HepG2 (cell line): ENCODE measurements around the gene BAMBI. TPM values are rescaled to one million over a fixed set of nuclear protein-coding genes. Genes with fewer than 3 reads are reported as not detected.

Experiments
- DNMT3B ChIP-seq: conservative IDR thresholded peaks from 2 replicates; pipeline ENCODE4 v1.6.1; 2016; ENCODE audit warnings: missing biosample characterization, control low read depth
- DR1 ChIP-seq: sonication (generic); formaldehyde crosslinking; IDR thresholded peaks from 2 replicates; pipeline ENCODE4 v1.8.0; 2021; ENCODE audit warnings: mild to moderate bottlenecking, missing genetic modification reagents, inconsistent platforms
- FIP1L1 ChIP-seq: fragments of 200-400 bp; formaldehyde crosslinking; IDR thresholded peaks from 2 replicates; pipeline ENCODE4 v1.6.1; 2018; ENCODE audit warnings: low read depth, mild to moderate bottlenecking, low read length, moderate library complexity, borderline replicate concordance; ENCODE audit not compliant: insufficient read depth
- FOXK2 ChIP-seq: fragments of 450-650 bp; IDR thresholded peaks from 2 replicates; pipeline ENCODE4 v1.6.1; 2016
- HHEX ChIP-seq: IDR thresholded peaks from 2 replicates; pipeline ENCODE4 v1.6.1; 2016; ENCODE audit warnings: control low read depth
- HMGA1 ChIP-seq: sonication (generic); formaldehyde crosslinking; conservative IDR thresholded peaks from 2 replicates; pipeline ENCODE4 v1.4.0; 2020; ENCODE audit warnings: missing genetic modification reagents
- HOXD1 ChIP-seq: sonication (generic); formaldehyde crosslinking; IDR thresholded peaks from 2 replicates; pipeline ENCODE4 v1.5.0; 2020; ENCODE audit warnings: missing genetic modification reagents
- MEIS1 ChIP-seq: sonication (generic); formaldehyde crosslinking; IDR thresholded peaks from 2 replicates; pipeline ENCODE4 v1.9.0; 2021; ENCODE audit warnings: mild to moderate bottlenecking, missing genetic modification reagents, moderate library complexity, borderline replicate concordance
- NR0B2 ChIP-seq: sonication (generic); formaldehyde crosslinking; IDR thresholded peaks from 2 replicates; pipeline ENCODE4 v1.4.0; 2020; ENCODE audit warnings: mild to moderate bottlenecking, missing genetic modification reagents
- PLRG1 ChIP-seq: fragments of 450-650 bp; conservative IDR thresholded peaks from 2 replicates; pipeline ENCODE4 v1.6.1; 2016
- RCOR2 ChIP-seq: IDR thresholded peaks from 2 replicates; pipeline ENCODE4 v1.6.1; 2016; ENCODE audit warnings: missing biosample characterization, missing genetic modification reagents
- TCF7 ChIP-seq: sonication (generic); IDR thresholded peaks from 2 replicates; pipeline ENCODE4 v1.6.1; 2016; ENCODE audit warnings: antibody characterized with exemption, low read depth
- ZFP36 ChIP-seq: fragments of 150-350 bp; IDR thresholded peaks from 2 replicates; pipeline ENCODE4 v1.6.1; 2018; ENCODE audit warnings: borderline replicate concordance, low read length, low read depth; ENCODE audit not compliant: partially characterized antibody
- ZNF75D ChIP-seq: sonication (generic); formaldehyde crosslinking; IDR thresholded peaks from 2 replicates; pipeline ENCODE4 v1.8.1; 2023; ENCODE audit warnings: missing genetic modification reagents, mild to moderate bottlenecking, borderline replicate concordance
- ZNF839 ChIP-seq: sonication (generic); formaldehyde crosslinking; IDR thresholded peaks from 2 replicates; pipeline ENCODE4 v1.4.0; 2020; ENCODE audit warnings: missing genetic modification reagents, mild to moderate bottlenecking, borderline replicate concordance
- polyA plus RNA-seq, 8 experiments: library from polyadenylated mRNA; depleted of rRNA in 3 of 8; stranded (reverse) in 7 of 8; unstranded in 1 of 8; fragments of >200 nt; fragmentation: Illumina TruSeq in 4 of 8; extraction: Trizol in 4 of 8; gene quantifications; 2 replicates each; pipeline versions ENCODE4 v1.2.1 to v1.2.3, GENCODE V29; 2011 to 2016; ENCODE audit warnings: low read depth in 4 of 8, missing spikeins in 1 of 8, mixed read lengths in 1 of 8; ENCODE audit not compliant: insufficient read depth in 1 of 8
- total RNA-seq, 5 experiments: library from RNA; depleted of rRNA; stranded (reverse); fragments of >200 nt; fragmentation: Illumina TruSeq; extraction: Trizol; gene quantifications; 2 replicates each; pipeline ENCODE4 v1.2.3, GENCODE V29; 2016; ENCODE audit warnings: low read depth in 1 of 5
- TF ChIP-seq, protein P1 (sequence below): sonication (generic); formaldehyde crosslinking; IDR thresholded peaks from 2 replicates; pipeline ENCODE4 v1.5.0; 2020; ENCODE audit warnings: mild to moderate bottlenecking, missing genetic modification reagents, borderline replicate concordance
- TF ChIP-seq, protein P2 (sequence below): conservative IDR thresholded peaks from 2 replicates; pipeline ENCODE4 v1.6.1; 2018; ENCODE audit warnings: missing genetic modification reagents
- TF ChIP-seq, protein P3 (sequence below): sonication (generic); formaldehyde crosslinking; IDR thresholded peaks from 2 replicates; pipeline ENCODE4 v1.4.0; 2020; ENCODE audit warnings: missing genetic modification reagents

Gene BAMBI
- total and polyA plus RNA-seq, 2 of the 13 experiments (the other 11 are each of a cell fraction or from before 2014, with no cell fraction given): 12.0 to 23.6 TPM

- no peak for TF ChIP-seq FIP1L1
- TF ChIP-seq ZNF75D (CRISPR knock-in tag): no peak
- TF ChIP-seq MEIS1 (CRISPR knock-in tag): no peak
- no peak for TF ChIP-seq FOXK2
- TF ChIP-seq ZFP36: no peak
- TF ChIP-seq PLRG1: no peak
- no peak for TF ChIP-seq HHEX (CRISPR knock-in tag)
- TF ChIP-seq, protein P1, sequence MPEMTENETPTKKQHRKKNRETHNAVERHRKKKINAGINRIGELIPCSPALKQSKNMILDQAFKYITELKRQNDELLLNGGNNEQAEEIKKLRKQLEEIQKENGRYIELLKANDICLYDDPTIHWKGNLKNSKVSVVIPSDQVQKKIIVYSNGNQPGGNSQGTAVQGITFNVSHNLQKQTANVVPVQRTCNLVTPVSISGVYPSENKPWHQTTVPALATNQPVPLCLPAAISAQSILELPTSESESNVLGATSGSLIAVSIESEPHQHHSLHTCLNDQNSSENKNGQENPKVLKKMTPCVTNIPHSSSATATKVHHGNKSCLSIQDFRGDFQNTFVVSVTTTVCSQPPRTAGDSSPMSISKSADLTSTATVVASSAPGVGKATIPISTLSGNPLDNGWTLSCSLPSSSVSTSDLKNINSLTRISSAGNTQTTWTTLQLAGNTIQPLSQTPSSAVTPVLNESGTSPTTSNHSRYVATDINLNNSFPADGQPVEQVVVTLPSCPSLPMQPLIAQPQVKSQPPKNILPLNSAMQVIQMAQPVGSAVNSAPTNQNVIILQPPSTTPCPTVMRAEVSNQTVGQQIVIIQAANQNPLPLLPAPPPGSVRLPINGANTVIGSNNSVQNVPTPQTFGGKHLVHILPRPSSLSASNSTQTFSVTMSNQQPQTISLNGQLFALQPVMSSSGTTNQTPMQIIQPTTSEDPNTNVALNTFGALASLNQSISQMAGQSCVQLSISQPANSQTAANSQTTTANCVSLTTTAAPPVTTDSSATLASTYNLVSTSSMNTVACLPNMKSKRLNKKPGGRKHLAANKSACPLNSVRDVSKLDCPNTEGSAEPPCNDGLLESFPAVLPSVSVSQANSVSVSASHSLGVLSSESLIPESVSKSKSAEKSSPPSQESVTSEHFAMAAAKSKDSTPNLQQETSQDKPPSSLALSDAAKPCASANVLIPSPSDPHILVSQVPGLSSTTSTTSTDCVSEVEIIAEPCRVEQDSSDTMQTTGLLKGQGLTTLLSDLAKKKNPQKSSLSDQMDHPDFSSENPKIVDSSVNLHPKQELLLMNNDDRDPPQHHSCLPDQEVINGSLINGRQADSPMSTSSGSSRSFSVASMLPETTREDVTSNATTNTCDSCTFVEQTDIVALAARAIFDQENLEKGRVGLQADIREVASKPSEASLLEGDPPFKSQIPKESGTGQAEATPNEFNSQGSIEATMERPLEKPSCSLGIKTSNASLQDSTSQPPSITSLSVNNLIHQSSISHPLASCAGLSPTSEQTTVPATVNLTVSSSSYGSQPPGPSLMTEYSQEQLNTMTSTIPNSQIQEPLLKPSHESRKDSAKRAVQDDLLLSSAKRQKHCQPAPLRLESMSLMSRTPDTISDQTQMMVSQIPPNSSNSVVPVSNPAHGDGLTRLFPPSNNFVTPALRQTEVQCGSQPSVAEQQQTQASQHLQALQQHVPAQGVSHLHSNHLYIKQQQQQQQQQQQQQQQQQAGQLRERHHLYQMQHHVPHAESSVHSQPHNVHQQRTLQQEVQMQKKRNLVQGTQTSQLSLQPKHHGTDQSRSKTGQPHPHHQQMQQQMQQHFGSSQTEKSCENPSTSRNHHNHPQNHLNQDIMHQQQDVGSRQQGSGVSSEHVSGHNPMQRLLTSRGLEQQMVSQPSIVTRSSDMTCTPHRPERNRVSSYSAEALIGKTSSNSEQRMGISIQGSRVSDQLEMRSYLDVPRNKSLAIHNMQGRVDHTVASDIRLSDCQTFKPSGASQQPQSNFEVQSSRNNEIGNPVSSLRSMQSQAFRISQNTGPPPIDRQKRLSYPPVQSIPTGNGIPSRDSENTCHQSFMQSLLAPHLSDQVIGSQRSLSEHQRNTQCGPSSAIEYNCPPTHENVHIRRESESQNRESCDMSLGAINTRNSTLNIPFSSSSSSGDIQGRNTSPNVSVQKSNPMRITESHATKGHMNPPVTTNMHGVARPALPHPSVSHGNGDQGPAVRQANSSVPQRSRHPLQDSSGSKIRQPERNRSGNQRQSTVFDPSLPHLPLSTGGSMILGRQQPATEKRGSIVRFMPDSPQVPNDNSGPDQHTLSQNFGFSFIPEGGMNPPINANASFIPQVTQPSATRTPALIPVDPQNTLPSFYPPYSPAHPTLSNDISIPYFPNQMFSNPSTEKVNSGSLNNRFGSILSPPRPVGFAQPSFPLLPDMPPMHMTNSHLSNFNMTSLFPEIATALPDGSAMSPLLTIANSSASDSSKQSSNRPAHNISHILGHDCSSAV (CRISPR knock-in tag): no peak
- TF ChIP-seq NR0B2 (CRISPR knock-in tag): no peak
- TF ChIP-seq DR1 (CRISPR knock-in tag): no peak
- no peak for TF ChIP-seq HMGA1
- no peak for TF ChIP-seq ZNF839 (CRISPR knock-in tag)
- TF ChIP-seq TCF7: no peak
- TF ChIP-seq, protein P2, sequence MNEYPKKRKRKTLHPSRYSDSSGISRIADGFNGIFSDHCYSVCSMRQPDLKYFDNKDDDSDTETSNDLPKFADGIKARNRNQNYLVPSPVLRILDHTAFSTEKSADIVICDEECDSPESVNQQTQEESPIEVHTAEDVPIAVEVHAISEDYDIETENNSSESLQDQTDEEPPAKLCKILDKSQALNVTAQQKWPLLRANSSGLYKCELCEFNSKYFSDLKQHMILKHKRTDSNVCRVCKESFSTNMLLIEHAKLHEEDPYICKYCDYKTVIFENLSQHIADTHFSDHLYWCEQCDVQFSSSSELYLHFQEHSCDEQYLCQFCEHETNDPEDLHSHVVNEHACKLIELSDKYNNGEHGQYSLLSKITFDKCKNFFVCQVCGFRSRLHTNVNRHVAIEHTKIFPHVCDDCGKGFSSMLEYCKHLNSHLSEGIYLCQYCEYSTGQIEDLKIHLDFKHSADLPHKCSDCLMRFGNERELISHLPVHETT (CRISPR knock-in tag): no peak
- TF ChIP-seq, protein P3, sequence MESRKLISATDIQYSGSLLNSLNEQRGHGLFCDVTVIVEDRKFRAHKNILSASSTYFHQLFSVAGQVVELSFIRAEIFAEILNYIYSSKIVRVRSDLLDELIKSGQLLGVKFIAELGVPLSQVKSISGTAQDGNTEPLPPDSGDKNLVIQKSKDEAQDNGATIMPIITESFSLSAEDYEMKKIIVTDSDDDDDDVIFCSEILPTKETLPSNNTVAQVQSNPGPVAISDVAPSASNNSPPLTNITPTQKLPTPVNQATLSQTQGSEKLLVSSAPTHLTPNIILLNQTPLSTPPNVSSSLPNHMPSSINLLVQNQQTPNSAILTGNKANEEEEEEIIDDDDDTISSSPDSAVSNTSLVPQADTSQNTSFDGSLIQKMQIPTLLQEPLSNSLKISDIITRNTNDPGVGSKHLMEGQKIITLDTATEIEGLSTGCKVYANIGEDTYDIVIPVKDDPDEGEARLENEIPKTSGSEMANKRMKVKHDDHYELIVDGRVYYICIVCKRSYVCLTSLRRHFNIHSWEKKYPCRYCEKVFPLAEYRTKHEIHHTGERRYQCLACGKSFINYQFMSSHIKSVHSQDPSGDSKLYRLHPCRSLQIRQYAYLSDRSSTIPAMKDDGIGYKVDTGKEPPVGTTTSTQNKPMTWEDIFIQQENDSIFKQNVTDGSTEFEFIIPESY (CRISPR knock-in tag): no peak
- no peak for TF ChIP-seq RCOR2
- no peak for TF ChIP-seq HOXD1 (CRISPR knock-in tag)
- no peak for TF ChIP-seq DNMT3B (CRISPR knock-in tag)
These were observed 44.9 kb downstream of the BAMBI start (continued) for GRCh38 chr10:28722065-28722803.
